IPS-15b (cell line): ENCODE measurements around the gene NBPF12.
"Not testable (repeated sequence)": the region's sequence is repeated elsewhere in the genome, so short reads cannot be mapped to it uniquely, and the experiment has no call there.

Experiments
- H3K27me3 ChIP-seq: one replicate; pipeline ENCODE4 v1.6.1; 2013; ENCODE audit warnings: low read length; ENCODE audit not compliant: control insufficient read depth, insufficient read depth
- H3K36me3 ChIP-seq: one replicate; pipeline ENCODE4 v1.6.1; 2013; ENCODE audit warnings: low read length; ENCODE audit not compliant: control insufficient read depth, insufficient read depth
- H3K4me1 ChIP-seq: one replicate; pipeline ENCODE4 v1.6.1; 2013; ENCODE audit warnings: mild to moderate bottlenecking, low read length; ENCODE audit not compliant: control insufficient read depth, insufficient read depth
- H3K4me3 ChIP-seq: one replicate; pipeline ENCODE4 v1.5.1; 2013; ENCODE audit warnings: low read depth, low read length
- H3K9ac ChIP-seq: one replicate; pipeline ENCODE4 v1.6.1; 2013; ENCODE audit warnings: low read depth, mild to moderate bottlenecking, low read length
- H3K9me3 ChIP-seq: one replicate; pipeline ENCODE4 v1.6.1; 2013; ENCODE audit warnings: mild to moderate bottlenecking, low read length; ENCODE audit not compliant: control insufficient read depth, insufficient read depth

NBPF12 gene

GRCh38 chr1:147008495-147008894 is 70.4 kb downstream of the NBPF12 start:
- H3K36me3 ChIP-seq, H3K9ac ChIP-seq, H3K27me3 ChIP-seq, H3K4me3 ChIP-seq, H3K4me1 ChIP-seq, H3K9me3 ChIP-seq: not testable (repeated sequence)

GRCh38 chr1:147026975-147027374 is 88.9 kb downstream of the NBPF12 start:
- H3K9me3 ChIP-seq, H3K36me3 ChIP-seq, H3K27me3 ChIP-seq, H3K4me1 ChIP-seq, H3K9ac ChIP-seq, H3K4me3 ChIP-seq: not testable (repeated sequence)

- H3K9me3 ChIP-seq, H3K4me1 ChIP-seq, H3K4me3 ChIP-seq, H3K9ac ChIP-seq, H3K27me3 ChIP-seq, H3K36me3 ChIP-seq: not testable (repeated sequence)
Measured at GRCh38 chr1:147030066-147030653, 92.0 kb downstream of the NBPF12 start.

GRCh38 chr1:147039916-147040315 is 101.8 kb downstream of the NBPF12 start:
- no peaks in the 10 kb centered on the region for H3K27me3 ChIP-seq
- no peak overlapping the region for H3K4me3 ChIP-seq
- no peaks in the 10 kb centered on the region for H3K9me3 ChIP-seq
- no peak overlapping the region for H3K9ac ChIP-seq
- no peaks in the 10 kb centered on the region for H3K4me1 ChIP-seq
- no peaks in the 10 kb centered on the region for H3K36me3 ChIP-seq

- not testable (repeated sequence) for H3K9ac ChIP-seq, H3K4me3 ChIP-seq, H3K36me3 ChIP-seq, H3K27me3 ChIP-seq, H3K4me1 ChIP-seq, H3K9me3 ChIP-seq
Measured at GRCh38 chr1:147042891-147043290, 104.8 kb downstream of the NBPF12 start.

GRCh38 chr1:147044511-147044910 is 106.4 kb downstream of the NBPF12 start:
- not testable (repeated sequence) for H3K9me3 ChIP-seq, H3K4me1 ChIP-seq, H3K36me3 ChIP-seq, H3K4me3 ChIP-seq, H3K9ac ChIP-seq, H3K27me3 ChIP-seq
